SIG-M5 treated with dmso at 0.1 percent for 504 hours (cell line): ENCODE measurements around the gene CCL17.
A peak's percentile ranks its signal among the peaks of the same experiment; 100 is the strongest.

Experiments used
- DNase-seq: peaks from one replicate; lab custom pipeline; 2025; ENCODE audit not compliant: unreplicated experiment; lab: John Stamatoyannopoulos, UW

CCL17 gene

DNA sequence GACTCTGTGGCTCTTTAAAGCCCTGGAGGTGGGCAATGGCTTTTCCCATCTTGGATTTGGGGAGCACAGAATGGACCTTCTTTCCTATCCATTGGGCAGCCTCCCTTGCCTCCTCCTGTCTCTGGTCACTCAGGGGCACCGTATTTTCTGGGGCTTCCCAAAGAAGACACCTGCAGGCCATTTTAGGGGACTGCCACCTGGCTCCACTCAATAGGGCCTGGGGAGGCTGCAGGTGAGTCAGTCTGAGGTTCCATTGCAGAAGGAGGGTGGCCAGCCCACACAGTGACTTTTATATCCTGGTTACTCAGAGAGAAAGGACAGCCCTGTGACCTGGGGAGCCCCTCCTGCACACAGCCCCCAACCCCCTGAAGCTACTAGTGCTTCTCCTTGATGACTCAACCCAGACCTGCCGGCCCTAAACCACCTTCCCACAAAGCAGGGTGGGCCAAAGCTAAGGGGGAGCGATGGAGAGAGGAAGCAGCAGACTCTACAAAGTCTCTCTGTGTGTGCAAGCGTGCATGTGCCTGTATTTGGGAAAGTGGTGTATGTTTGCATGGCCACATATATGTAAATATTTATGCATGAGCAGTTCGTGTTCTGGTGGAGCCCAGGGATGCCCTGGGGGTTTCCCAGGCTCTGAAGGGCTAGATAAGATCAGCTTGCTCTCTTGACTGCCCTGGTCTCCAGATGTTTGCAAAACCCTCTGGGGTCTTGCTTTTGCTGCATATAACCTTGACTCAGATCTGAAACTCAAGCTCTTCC is 27.3 kb upstream of the CCL17 start:
- peak; percentile 29 for DNase-seq

DNA sequence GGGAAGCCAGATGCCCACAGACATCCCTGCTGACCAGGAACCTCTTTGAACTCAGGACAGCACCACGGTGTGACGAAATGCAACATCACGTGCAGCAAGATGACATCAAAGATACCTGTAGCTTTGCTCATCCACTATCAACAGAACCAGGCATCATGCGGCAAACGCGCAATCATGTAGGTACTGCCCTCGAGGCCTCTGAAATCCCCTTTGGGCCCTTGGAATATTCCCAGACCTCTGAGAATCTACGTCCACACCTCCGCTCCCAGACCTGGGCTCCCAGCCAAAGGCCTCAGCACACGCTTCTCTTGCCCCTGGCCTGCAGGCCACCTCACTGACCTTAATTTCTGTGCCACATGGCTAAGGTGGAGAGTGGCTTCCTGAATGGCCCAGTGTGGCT is 25.0 kb upstream of the CCL17 start:
- no peak for DNase-seq

DNA sequence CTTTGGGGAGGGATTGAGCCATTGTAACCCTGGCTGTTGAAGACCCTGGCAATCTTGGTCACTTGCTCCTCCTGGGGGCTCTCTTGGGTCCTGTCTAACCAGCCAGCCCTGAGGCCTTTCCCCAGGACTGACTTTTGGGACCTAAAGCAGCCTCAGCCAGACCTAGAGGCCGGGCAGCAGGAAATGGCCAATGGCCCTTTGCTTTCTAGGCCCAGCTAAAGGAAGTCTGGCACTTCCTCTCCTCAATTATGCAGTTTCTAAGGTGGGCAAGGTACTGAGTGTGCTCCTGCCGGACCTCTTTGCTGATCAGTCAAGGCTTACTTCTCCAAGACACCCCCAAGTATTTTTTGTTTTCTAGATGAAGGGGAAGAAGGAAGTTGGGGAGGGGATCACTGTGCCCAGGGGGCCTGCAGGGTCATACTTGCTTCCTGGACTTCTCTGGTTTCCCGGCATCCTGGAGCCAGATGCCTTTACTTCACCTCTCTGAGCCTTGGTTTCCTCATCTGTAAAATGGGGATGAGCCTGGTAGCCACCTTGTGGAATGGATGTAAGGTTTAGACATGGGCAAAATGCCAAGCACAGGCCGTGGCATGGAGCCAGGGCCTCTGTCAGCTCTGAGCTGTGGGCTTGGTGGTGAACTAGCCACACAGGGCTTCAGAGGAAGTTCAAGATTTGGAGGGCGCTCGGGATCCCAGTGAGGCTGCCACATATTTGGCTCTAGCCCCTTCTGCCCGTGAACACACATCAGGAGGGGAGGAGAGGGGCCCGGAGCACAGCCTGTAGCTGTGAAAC is 23.7 kb upstream of the CCL17 start:
- no peak for DNase-seq

DNA sequence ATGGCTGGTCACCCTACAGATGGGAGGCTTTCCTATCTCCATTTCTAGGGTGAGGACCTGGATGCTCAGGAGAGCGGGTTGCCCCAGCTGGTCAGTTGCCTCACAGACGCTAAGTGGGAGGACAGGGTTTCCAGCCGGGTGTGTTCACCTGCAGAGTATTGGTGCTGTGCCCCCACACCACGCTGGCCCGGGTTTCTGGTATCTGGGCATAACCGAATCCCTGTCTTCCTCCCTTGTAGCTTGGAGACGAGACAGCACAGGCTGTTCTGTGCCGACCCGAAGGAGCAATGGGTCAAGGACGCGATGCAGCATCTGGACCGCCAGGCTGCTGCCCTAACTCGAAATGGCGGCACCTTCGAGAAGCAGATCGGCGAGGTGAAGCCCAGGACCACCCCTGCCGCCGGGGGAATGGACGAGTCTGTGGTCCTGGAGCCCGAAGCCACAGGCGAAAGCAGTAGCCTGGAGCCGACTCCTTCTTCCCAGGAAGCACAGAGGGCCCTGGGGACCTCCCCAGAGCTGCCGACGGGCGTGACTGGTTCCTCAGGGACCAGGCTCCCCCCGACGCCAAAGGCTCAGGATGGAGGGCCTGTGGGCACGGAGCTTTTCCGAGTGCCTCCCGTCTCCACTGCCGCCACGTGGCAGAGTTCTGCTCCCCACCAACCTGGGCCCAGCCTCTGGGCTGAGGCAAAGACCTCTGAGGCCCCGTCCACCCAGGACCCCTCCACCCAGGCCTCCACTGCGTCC is 22.6 kb upstream of the CCL17 start:
- no peak for DNase-seq

DNA sequence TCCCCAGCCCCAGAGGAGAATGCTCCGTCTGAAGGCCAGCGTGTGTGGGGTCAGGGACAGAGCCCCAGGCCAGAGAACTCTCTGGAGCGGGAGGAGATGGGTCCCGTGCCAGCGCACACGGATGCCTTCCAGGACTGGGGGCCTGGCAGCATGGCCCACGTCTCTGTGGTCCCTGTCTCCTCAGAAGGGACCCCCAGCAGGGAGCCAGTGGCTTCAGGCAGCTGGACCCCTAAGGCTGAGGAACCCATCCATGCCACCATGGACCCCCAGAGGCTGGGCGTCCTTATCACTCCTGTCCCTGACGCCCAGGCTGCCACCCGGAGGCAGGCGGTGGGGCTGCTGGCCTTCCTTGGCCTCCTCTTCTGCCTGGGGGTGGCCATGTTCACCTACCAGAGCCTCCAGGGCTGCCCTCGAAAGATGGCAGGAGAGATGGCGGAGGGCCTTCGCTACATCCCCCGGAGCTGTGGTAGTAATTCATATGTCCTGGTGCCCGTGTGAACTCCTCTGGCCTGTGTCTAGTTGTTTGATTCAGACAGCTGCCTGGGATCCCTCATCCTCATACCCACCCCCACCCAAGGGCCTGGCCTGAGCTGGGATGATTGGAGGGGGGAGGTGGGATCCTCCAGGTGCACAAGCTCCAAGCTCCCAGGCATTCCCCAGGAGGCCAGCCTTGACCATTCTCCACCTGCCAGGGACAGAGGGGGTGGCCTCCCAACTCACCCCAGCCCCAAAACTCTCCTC is 21.9 kb upstream of the CCL17 start:
- DNase-seq: no peak

DNA sequence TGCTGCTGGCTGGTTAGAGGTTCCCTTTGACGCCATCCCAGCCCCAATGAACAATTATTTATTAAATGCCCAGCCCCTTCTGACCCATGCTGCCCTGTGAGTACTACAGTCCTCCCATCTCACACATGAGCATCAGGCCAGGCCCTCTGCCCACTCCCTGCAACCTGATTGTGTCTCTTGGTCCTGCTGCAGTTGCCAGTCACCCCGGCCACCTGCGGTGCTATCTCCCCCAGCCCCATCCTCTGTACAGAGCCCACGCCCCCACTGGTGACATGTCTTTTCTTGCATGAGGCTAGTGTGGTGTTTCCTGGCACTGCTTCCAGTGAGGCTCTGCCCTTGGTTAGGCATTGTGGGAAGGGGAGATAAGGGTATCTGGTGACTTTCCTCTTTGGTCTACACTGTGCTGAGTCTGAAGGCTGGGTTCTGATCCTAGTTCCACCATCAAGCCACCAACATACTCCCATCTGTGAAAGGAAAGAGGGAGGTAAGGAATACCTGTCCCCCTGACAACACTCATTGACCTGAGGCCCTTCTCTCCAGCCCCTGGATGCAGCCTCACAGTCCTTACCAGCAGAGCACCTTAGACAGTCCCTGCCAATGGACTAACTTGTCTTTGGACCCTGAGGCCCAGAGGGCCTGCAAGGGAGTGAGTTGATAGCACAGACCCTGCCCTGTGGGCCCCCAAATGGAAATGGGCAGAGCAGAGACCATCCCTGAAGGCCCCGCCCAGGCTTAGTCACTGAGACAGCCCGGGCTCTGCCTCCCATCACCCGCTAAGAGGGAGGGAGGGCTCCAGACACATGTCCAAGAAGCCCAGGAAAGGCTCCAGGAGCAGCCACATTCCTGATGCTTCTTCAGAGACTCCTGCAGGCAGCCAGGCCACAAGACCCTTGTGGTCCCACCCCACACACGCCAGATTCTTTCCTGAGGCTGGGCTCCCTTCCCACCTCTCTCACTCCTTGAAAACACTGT is 21.0 kb upstream of the CCL17 start:
- DNase-seq: peak; percentile 18

DNA sequence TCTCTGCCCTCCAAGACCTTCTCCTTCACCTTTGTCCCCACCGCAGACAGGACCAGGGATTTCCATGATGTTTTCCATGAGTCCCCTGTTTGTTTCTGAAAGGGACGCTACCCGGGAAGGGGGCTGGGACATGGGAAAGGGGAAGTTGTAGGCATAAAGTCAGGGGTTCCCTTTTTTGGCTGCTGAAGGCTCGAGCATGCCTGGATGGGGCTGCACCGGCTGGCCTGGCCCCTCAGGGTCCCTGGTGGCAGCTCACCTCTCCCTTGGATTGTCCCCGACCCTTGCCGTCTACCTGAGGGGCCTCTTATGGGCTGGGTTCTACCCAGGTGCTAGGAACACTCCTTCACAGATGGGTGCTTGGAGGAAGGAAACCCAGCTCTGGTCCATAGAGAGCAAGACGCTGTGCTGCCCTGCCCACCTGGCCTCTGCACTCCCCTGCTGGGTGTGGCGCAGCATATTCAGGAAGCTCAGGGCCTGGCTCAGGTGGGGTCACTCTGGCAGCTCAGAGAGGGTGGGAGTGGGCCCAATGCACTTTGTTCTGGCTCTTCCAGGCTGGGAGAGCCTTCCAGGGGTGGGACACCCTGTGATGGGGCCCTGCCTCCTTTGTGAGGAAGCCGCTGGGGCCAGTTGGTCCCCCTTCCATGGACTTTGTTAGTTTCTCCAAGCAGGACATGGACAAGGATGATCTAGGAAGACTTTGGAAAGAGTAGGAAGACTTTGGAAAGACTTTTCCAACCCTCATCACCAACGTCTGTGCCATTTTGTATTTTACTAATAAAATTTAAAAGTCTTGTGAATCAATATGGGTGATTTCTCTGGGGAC is 20.1 kb upstream of the CCL17 start:
- DNase-seq: peak; percentile 46

DNA sequence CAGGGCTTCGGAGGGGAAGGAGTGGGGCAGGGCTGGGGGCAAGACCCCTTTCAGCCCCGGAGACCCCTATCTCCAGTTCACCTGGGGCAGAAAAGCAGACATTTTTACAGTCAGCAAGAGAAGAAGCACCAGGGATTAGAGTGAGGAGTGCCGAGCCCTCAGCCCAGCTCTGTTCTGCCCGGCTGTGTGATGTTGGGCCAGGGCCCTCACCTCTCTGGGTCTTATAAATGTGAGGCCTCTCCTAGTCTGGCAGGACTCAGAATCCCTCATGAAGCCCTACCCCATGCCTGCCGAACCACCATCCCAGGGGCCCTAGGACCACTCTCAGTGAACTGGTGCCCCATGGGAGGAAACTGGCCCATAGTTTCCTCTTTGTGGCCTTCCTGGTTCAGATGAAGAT is 19.5 kb upstream of the CCL17 start:
- no peak for DNase-seq

DNA sequence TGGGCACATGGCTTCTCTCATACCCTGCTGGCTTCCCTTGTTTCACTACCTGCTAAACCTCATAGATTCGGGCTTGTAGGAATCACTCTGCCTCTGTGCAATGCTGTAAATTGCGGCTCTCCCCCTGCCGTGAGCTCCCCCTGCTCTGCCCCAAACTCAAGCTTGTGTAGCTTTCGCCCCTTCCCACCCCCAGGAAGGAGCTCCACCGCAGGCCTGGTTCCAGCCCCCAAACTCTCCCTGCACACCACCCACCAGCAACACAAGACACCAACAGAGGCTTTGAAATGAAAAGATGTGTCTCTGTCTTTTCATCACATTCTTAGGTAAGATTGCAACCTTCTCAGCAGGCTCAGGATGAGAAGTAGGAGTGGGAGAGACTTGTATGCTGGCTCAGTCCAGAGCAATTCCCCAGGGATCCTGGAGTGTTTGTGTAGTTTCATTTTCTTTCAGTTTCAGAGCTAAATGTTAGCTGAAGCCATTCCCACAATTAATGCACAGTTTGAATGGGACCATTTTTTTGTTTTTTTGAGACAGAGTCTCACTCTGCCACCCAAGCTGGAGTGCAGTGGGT is 18.1 kb upstream of the CCL17 start:
- DNase-seq: no peak

DNA sequence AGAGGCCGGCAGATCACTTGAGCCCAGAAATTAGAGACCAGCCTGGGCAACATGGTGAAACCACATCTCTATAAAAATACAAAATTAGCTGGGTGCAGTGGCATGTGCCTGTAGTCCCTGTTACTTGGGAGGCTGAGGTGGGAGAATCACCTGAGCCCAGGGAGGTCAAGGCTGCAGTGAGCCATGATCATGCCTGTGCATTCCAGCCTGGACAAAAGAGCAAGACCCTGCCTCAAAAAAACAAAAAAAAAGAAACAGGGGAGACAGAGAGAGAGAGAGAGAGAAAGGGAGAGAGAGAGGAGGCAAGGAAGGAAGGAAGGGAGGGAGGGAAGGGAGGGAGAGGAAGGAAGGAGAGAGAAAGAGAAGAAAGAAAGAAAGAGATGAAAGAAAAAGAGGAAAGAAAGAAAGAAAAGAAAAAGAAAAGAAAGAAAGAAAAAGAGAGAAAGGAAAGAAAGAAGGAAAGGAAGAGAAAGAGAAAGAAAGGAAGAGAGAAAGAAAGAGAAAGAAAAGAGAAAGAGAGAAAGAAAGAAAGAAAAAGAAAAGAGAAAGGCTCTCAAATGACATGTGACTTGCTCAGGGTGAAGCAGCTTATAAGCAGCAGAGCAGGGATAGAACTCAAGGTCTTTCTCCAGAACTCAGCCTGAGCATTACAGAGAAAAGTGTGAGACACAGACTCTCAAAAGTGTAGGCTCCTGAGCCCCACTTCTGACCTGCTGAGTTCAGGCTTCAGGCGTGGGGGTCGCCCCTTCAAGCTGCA is 16.8 kb upstream of the CCL17 start:
- no peak for DNase-seq

DNA sequence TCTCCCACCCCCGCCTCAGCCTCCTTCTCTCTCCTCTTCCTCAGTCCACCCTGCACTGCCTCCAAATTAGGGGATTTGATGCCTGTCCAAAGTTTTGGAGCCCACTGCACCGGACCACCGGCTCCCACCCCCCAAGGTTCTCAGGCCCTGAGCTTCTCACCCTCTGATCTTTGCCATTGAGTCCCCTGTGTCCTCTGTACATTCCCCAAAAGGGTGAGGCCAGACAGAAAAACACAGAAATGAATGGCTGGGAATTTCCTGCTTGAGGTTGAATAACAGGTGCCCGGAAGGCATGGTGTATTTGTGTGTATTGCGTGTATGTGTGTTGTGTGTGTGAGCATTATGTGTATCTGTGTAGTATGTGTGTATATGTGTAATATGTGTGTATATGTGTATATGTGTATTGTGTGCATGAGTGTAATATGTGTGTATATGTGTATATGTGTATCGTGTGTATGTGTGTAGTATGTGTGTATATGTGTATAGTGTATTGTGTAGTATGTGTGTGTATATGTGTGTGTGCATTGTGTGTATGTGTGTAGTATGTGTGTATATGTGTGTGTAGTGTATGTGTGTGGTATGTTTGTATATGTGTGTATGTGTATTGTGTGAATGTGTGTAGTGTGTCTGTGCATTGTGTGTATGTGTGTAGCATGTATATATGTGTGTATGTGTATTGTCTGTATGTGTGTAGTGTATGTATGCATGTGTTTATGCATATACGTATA is 16.0 kb upstream of the CCL17 start:
- no peak for DNase-seq

DNA sequence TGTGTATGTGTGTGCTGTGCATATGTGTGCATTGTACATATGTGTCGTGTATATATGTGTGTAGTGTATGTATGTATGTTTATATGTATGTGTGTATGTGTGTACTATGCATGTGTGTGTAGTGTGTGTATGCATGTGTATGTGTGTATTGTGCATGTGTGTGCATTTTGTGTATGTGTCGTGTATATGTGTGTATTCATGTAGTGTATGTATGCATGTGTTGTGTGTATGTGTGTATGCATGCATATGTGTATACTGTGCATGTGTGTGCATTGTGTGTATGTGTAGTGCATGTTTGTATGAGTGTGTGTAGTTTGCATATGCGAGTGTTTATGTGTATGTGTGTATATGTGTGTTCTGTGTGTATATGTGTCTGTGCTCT is 15.5 kb upstream of the CCL17 start:
- DNase-seq: no peak

DNA sequence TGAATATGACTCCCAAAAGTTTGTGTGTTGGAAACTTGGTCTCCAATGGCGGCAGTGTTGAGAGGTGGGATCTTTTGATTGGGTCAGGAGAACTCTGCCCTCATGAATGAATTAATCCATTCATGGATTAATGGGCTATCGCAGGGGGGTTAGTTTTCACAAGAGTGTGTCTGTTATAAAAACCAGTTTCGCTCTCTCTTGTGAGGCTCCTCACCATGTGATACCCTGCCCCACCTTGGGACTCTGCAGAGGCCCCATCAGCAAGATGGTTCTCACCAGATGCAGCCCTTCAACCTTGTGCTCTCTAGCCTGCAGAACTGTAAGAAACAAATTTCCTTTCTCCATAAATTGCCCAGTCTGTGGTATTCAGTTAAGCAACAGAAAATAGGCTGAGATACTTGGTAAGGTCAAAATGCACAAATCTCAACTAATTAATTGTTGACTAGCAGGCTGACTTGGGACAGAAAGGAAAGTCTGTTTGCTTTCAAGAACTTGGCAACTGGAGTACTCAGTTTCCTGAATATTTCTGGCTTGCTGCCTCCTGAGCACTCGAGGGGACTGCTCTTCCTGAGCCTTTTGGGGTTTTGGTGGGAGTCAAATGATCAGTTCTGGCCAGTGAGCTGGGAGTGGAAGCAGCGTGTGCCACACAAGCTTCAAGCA is 13.8 kb upstream of the CCL17 start:
- DNase-seq: no peak

DNA sequence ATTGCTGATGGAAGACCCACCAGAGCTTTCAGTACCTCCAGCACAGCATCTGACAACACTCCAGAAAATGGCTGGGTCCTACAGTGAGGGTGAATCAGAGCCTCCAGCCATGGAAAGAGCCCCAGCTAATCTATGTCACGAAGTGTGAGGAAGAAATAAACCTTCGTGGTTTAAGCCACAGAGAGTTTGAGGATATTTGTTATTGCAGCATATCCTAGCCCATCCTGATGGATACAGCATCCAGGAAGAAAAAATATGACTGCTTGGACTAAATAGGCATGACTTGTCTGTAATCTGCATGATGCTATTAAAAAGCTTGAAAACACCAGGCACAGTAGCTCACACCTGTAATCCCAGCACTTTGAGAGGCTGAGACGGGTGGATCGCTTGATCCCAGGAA is 13.3 kb upstream of the CCL17 start:
- no peak for DNase-seq

DNA sequence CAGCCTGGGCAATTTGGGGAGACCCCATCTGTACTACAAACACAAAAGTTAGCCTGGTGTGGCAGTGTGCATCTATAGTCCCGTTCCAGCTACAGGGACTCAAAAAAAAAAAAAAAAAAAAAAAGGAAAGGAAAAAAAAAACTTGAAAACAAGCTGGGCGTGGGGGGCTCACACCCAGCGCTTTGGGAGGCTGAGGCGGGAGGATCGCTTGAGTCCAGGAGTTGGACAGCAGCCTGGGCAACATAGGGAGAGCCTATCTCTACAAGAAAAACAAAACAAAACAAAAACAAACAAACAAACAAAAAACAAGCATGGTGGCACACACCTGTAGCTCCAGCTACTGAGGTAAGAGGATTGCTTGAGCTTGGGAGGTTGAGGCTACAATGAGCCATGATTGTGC is 12.9 kb upstream of the CCL17 start:
- no peak for DNase-seq

DNA sequence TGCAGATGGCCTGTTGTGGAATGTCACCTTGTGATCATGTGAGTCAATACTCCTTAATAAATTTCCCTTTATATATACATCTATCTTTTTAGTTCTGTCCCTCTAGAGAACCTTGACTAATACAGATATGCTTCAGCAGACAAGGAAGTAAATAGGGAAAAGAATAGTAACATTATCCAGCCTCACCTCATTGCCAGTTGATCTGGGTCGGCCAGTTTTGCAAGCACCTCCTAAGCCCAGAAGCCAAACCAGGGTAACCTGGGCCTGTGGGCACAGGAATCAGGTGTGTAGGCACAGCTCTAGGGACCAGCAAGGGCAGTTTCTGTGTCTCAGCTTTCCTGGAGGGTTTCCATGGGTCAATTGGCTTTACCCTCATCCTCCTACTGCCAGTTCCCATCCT is 11.9 kb upstream of the CCL17 start:
- DNase-seq: no peak

DNA sequence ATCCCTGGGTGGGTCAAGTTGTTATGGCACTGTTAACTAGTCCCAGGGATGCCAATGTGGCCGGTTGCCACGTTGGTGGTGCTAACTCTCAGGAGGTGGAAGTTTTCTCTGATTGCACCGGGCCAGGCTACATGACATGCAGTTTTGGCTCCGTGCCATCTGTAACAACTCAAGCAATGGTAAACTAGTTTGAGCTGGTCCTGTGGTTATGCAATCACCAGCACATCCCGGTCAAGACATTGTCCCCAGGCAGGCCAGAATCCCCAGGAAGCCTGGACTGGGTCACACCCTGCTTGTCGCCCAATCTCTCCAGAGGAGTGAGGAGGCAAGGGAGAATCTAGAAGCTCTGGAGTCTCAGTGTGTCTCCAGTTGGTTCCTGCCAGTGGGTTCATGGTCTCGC is 10.1 kb upstream of the CCL17 start:
- DNase-seq: no peak
